Panc1 (cell line): ENCODE data around the gene ZDHHC14. TPM values are rescaled to one million over a fixed set of nuclear protein-coding genes. Genes with fewer than 3 reads are reported as not detected.

Experiments
- ATAC-seq: fragments of 200-7000 bp; cut with Tn5 transposase; 2 replicates; pipeline ENCODE4 v1.9.1; 2020; ENCODE audit warnings: mild to moderate bottlenecking, moderate library complexity
- BruUV-seq: library from RNA; stranded (reverse); fragments of 400-500 nt; replicated peaks from 2 replicates; lab custom pipeline; 2021; lab: Mats Ljungman, UMichigan
- CTCF ChIA-PET: fragments of 300-600 bp; sonication (Branson Sonifier 250); formaldehyde crosslinking; loops from one replicate; lab custom pipeline; 2022; ENCODE audit warnings: antibody characterized with exemption; lab: Charles Lee
- POLR2A ChIA-PET: fragments of 300-600 bp; sonication (Branson Sonifier 250); formaldehyde crosslinking; loops from one replicate; lab custom pipeline; 2022; ENCODE audit warnings: antibody characterized with exemption; lab: Charles Lee
- DNase-seq: peaks from one replicate; pipeline ENCODE4 v3.0.0-alpha.2; 2010; ENCODE audit warnings: low read depth, low spot score
- H3K27ac ChIP-seq: 2 replicates; pipeline ENCODE4 v1.5.1; 2011; ENCODE audit warnings: mild to moderate bottlenecking, low read length, inconsistent platforms
- H3K27me3 ChIP-seq: fragments of 200-500 bp; sonication (Bioruptor generic); 2 replicates; pipeline ENCODE4 v1.6.0; 2014; ENCODE audit warnings: low read length, inconsistent platforms; ENCODE audit not compliant: control insufficient read depth, insufficient read depth
- H3K36me3 ChIP-seq: fragments of 200-500 bp; sonication (Bioruptor generic); 2 replicates; pipeline ENCODE4 v1.5.1; 2014; ENCODE audit warnings: inconsistent platforms, mild to moderate bottlenecking, low read length, moderate library complexity; ENCODE audit not compliant: control insufficient read depth, insufficient read depth
- H3K4me1 ChIP-seq: 2 replicates; pipeline ENCODE4 v1.5.1; 2011; ENCODE audit warnings: inconsistent platforms, mild to moderate bottlenecking, low read length, moderate library complexity; ENCODE audit not compliant: control insufficient read depth, insufficient read depth
- H3K4me3 ChIP-seq, 2 experiments: 2 replicates each; pipeline ENCODE4 v1.5.1; 2011 to 2012; ENCODE audit warnings: low read depth in 2 of 2, low read length in 2 of 2, mild to moderate bottlenecking in 2 of 2, inconsistent platforms in 1 of 2, moderate library complexity in 1 of 2
- H3K9me3 ChIP-seq: fragments of 200-500 bp; sonication (Bioruptor generic); 2 replicates; pipeline ENCODE4 v1.5.1; 2014; ENCODE audit warnings: low read depth, mild to moderate bottlenecking, inconsistent platforms, low read length, moderate library complexity; ENCODE audit not compliant: control insufficient read depth, insufficient read depth
- CTCF ChIP-seq: fragments of 450-650 bp; IDR thresholded peaks from 2 replicates; pipeline ENCODE4 v1.5.1; 2017; ENCODE audit warnings: mild to moderate bottlenecking
- POLR2AphosphoS5 ChIP-seq: IDR thresholded peaks from 2 replicates; pipeline ENCODE4 v1.6.1; 2012; ENCODE audit warnings: mild to moderate bottlenecking, low read depth, low read length, moderate library complexity
- REST ChIP-seq, 2 experiments: IDR thresholded peaks; 2 replicates each; pipeline ENCODE4 v1.6.1; 2011 to 2012; ENCODE audit warnings: low read depth in 2 of 2, control low read depth in 1 of 2, low read length in 1 of 2, mild to moderate bottlenecking in 1 of 2, moderate library complexity in 1 of 2; ENCODE audit not compliant: insufficient read depth in 1 of 2
- SIN3A ChIP-seq: IDR thresholded peaks from 2 replicates; pipeline ENCODE4 v1.6.1; 2012; ENCODE audit warnings: low read depth, mild to moderate bottlenecking, low read length, moderate library complexity, borderline replicate concordance; ENCODE audit not compliant: insufficient read depth
- TCF7L2 ChIP-seq: IDR thresholded peaks from 2 replicates; pipeline ENCODE4 v1.6.1; 2011; ENCODE audit warnings: mild to moderate bottlenecking, low read depth, low read length, inconsistent platforms
- in situ Hi-C: cut with HindIII; loops from 2 replicates; pipeline ENCODE4 v1.10.0; 2016; ENCODE audit warnings: low sequenced_read_pairs, low pct_unique_long_range_greater_than_20kb
- intact Hi-C: fragments of 100-400 bp; cut with micrococcal nuclease; formaldehyde crosslinking; loops from one replicate; pipeline ENCODE4 v1.10.0; 2022; ENCODE audit not compliant: unreplicated experiment
- total RNA-seq: library from RNA; stranded (reverse); gene quantifications from one replicate; pipeline ENCODE4 v1.2.1, GENCODE V29; 2021; ENCODE audit not compliant: unreplicated experiment

ZDHHC14 gene
- total RNA-seq, 1 experiment from 2014 or later: 19.9 TPM

GRCh38 chr6:157622427-157622826 lies 241.4 kb downstream of the ZDHHC14 start:
- CTCF ChIA-PET: no interaction called here

GRCh38 chr6:157625111-157625510 lies 244.1 kb downstream of the ZDHHC14 start:
- no peak overlapping the region for H3K4me3 ChIP-seq
- intact Hi-C loops (no loop called here), in situ Hi-C loops (no loop called here)
- H3K27ac ChIP-seq: no peak overlapping the region
- no TSS peak for BruUV-seq
- H3K36me3 ChIP-seq: no peaks in the 10 kb centered on the region
- no peaks in the 10 kb centered on the region for H3K27me3 ChIP-seq
- H3K9me3 ChIP-seq: no peaks in the 10 kb centered on the region
- TF ChIP-seq CTCF: no peak
- TF ChIP-seq POLR2AphosphoS5: no peak
- no peak for TF ChIP-seq TCF7L2
- no peak for TF ChIP-seq SIN3A
- TF ChIP-seq REST (IDR thresholded peaks at IDR 0.05; ENCODE audit: insufficient read depth in 1 of 2, low read depth in 2 of 2, low read length in 1 of 2): no peak
- DNase-seq (no peak), ATAC-seq (no peak)
- ChIA-PET CTCF (no interaction called here), POLR2A (no interaction called here)
- H3K4me1 ChIP-seq: no peaks in the 10 kb centered on the region

More at GRCh38 chr6:157622427-157622826, 241.4 kb downstream of the ZDHHC14 start:
- DNase-seq: no peak
- Histone ChIP-seq H3K9me3 (no peaks in the 10 kb centered on the region), H3K4me3 (no peak overlapping the region), H3K4me1 (no peaks in the 10 kb centered on the region), H3K27me3 (no peaks in the 10 kb centered on the region), H3K36me3 (no peaks in the 10 kb centered on the region), H3K27ac (no peak overlapping the region)
- POLR2A ChIA-PET: no interaction called here
- intact Hi-C loops: no loop called here
- in situ Hi-C loops: no loop called here
- ATAC-seq: no peak
- BruUV-seq: no TSS peak
- TF ChIP-seq REST (IDR thresholded peaks at IDR 0.05; ENCODE audit: insufficient read depth in 1 of 2, low read depth in 2 of 2, low read length in 1 of 2) (no peak), CTCF (no peak), TCF7L2 (no peak), POLR2AphosphoS5 (no peak), SIN3A (no peak)
